HG02678 (cell line): ENCODE measurements around the gene SF1.

ENCODE experiments used
- ATAC-seq: cut with Tn5 transposase; IDR thresholded peaks from one replicate; pipeline ENCODE4 v1.9.1; 2021; ENCODE audit warnings: mild to moderate bottlenecking, moderate library complexity; ENCODE audit not compliant: unreplicated experiment

The SF1 gene

GRCh38 chr11:64714666-64715065 lies 63.7 kb downstream of the SF1 start:
- ATAC-seq = no peak
